GM10847 (cell line): ENCODE measurements around the gene RNGTT.

Experiments
- POLR2A ChIP-seq: IDR thresholded peaks from 2 replicates; pipeline ENCODE4 v1.6.1; 2011; ENCODE audit not compliant: insufficient read length; ENCODE audit errors: extremely low read depth

RNGTT gene

GRCh38 chr6:88920774-88921733 is 42.4 kb downstream of the RNGTT start:
- no peak for TF ChIP-seq POLR2A

- TF ChIP-seq POLR2A, result no peak
Measured at GRCh38 chr6:88920088-88920487, 43.3 kb downstream of the RNGTT start.

DNA sequence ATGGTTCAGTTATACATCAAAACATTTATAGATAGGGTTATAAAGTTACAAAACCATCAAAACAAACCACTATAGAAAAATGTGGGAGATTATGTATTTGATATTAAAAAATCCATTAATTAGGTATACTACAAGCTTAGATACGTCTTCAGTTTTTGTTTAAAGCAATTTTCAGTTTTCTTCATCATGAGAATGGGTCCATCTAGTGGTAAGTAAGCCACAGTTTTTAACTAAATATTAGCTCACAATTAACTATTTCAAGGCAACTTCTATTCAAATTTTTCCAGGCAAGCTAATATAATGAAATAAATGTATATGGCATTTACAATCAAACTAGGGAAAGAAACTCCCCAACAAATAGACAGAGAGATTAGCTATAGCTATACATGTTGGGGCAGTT is 44.4 kb downstream of the RNGTT start:
- no peak for TF ChIP-seq POLR2A

DNA sequence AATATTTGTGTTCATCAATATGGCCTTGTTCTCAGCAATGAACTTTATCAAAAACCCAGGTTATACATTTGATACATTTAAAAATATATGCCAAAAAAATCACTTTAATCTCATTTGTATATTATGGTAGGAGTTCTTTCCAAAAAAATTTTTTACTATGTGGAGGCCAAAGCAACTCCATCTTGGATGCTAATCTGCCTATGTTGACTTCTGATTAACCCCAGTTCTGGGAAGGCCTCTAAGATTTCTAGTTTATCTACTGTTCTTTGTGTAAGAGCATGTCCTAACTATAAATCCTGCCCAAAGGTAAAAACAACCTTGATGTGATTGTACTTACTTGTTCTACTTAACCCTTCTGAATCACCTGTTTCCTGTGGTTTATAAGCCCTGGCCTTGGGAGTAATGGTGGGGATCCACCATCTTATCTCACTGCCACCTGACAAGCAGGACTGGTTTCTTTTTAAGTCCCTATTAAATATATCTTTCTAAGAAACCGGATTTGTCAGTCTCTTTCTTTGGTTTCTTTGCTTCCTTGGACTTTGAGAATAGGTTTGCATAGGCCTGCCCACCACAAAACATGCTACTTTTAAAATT is 46.7 kb downstream of the RNGTT start:
- TF ChIP-seq POLR2A, result no peak

DNA sequence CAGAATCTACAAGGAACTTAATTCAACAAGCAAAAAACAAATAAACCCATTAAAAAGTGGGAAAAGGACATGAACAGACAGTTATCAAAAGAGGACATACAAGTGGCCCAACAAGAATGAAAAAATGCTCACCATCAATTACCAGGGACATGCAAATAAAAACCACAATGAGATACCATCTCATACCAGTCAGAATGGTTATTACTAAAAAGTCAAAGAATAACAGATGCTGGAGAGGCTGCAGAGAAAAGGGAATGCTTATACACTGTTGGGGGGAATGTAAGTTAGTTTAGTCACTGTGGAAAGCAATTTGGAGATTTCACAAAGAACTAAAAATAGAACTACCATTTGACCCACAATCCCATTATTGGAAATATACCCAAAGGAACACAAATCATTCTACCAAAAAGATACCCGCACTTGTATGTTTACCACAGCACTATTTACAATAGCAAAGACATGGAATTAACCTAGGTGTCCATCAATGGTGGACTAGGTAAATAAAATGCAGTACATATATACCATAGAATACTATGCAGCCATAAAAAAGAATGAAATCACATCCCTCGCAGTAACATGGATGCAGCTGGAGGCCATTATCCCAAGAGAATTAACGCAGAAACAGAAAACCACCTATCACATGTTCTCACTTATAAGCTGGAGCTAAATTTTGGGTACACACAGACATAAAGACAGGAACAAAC is 48.4 kb downstream of the RNGTT start:
- no peak for TF ChIP-seq POLR2A

GRCh38 chr6:88914180-88914579 is 49.2 kb downstream of the RNGTT start:
- no peak for TF ChIP-seq POLR2A

DNA sequence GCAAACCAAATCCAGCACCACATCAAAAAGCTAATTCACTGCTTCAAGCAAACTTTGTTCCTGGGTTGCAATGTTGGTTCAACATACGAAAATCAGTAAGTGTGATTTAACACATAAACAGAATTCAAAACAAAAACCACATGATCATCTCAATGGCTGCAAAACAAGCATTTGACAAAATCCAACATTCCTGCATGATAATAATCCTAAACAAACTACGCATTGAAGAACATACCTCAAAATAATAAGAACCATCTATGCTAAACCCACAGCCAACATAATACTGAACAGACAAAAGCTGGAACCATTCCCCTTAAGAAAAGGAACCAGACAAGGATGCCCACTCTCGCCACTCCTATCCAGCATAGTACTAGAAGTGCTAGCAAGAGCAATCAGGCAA is 49.9 kb downstream of the RNGTT start:
- TF ChIP-seq POLR2A, result no peak

GRCh38 chr6:88910922-88911778 is 52.3 kb downstream of the RNGTT start:
- TF ChIP-seq POLR2A, result no peak

GRCh38 chr6:88908598-88909548 is 54.5 kb downstream of the RNGTT start:
- no peak for TF ChIP-seq POLR2A

GRCh38 chr6:88899569-88900316 is 63.7 kb downstream of the RNGTT start:
- no peak for TF ChIP-seq POLR2A

- no peak for TF ChIP-seq POLR2A
Measured at GRCh38 chr6:88895911-88896310, 67.5 kb downstream of the RNGTT start.

DNA sequence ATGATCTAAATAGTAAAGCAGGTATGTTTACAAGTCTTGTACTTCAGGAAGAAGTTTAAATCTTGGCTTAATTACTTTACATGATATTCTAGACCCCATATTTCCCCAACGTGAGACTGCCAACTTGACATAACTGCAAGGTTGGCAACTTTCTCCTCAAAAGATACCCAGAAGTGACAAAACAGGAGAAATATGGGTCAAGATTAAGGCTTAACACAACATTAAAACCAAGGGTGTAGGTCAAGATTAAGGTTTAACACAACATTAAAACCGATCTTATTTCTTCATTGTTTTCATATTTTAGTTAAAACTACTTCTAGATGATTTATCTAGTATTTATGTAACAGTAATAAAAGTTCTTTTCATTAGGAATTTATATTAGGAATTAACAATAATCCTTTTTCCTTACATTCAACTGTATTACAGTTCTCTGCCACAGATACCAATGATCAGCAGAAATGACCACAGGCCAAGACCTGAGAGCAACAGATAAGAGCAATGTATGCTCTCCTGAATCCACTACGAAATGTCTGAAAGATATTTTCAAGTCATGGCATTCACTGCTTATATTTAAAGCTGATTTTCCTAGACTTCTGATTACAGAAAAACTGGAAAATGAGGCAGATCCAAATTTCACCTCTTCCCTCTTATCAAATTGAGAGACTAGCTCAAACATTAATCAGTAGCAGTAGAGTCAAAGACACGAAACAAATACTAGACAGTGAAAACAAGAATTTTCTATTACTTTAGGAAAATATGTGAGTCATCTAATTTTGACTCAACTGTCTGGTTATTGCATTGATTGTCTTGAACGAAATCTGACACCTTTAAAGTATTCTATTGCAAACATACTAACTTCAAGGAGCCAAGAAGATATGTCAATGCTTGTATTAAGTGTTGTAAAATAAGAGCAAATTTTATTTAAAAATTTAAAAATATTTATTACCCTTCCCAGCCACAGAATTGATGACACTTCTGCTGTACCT is 72.3 kb downstream of the RNGTT start:
- TF ChIP-seq POLR2A, result no peak
